DND-41 (cell line): Measurements from ENCODE around the gene HKDC1.

ENCODE experiments used
- ATAC-seq: fragments of 200-7000 bp; cut with Tn5 transposase; 3 replicates; pipeline ENCODE4 v1.9.1; 2021; ENCODE audit warnings: low read depth; ENCODE audit not compliant: insufficient read depth
- DNase-seq: peaks from one replicate; pipeline ENCODE4 v3.0.0-alpha.2; 2020
- H2AFZ ChIP-seq: 2 replicates; pipeline ENCODE4 v1.6.0; 2012; ENCODE audit warnings: low read depth, low read length
- H3K27ac ChIP-seq: 2 replicates; pipeline ENCODE4 v1.5.1; 2012; ENCODE audit warnings: low read length, inconsistent platforms
- H3K27me3 ChIP-seq: fragments of 200-600 bp; sonication (generic); 2 replicates; pipeline ENCODE4 v1.6.0; 2012; ENCODE audit warnings: low read length, mild to moderate bottlenecking, inconsistent platforms; ENCODE audit not compliant: insufficient read depth, poor library complexity
- H3K36me3 ChIP-seq: 2 replicates; pipeline ENCODE4 v1.5.1; 2012; ENCODE audit warnings: low read length, inconsistent platforms; ENCODE audit not compliant: insufficient read depth
- H3K4me1 ChIP-seq: 2 replicates; pipeline ENCODE4 v1.5.1; 2012; ENCODE audit warnings: mild to moderate bottlenecking, low read length; ENCODE audit not compliant: insufficient read depth
- H3K4me2 ChIP-seq: 2 replicates; pipeline ENCODE4 v1.6.0; 2012; ENCODE audit warnings: mild to moderate bottlenecking, moderate library complexity, low read length, inconsistent platforms; ENCODE audit not compliant: insufficient read depth
- H3K4me3 ChIP-seq, 2 experiments: fragments of 200-600 bp in 1 of 2; shearing (Covaris generic) in 1 of 2; 2 replicates each; pipeline ENCODE4 v1.5.1; 2012 to 2016; ENCODE audit warnings: inconsistent platforms in 2 of 2, low read length in 2 of 2, mild to moderate bottlenecking in 2 of 2, low read depth in 1 of 2, moderate library complexity in 1 of 2
- H3K79me2 ChIP-seq: 2 replicates; pipeline ENCODE4 v1.6.0; 2012; ENCODE audit warnings: low read length, inconsistent platforms; ENCODE audit not compliant: insufficient read depth
- H3K9ac ChIP-seq: 2 replicates; pipeline ENCODE4 v1.6.0; 2012; ENCODE audit warnings: low read depth, mild to moderate bottlenecking, inconsistent platforms, low read length, moderate library complexity
- H3K9me3 ChIP-seq: 2 replicates; pipeline ENCODE4 v1.5.1; 2012; ENCODE audit warnings: low read length, moderate library complexity, mild to moderate bottlenecking, inconsistent platforms; ENCODE audit not compliant: insufficient read depth, severe bottlenecking
- H4K20me1 ChIP-seq: 2 replicates; pipeline ENCODE4 v1.6.0; 2012; ENCODE audit warnings: low read length; ENCODE audit not compliant: insufficient read depth
- EZH2 ChIP-seq: IDR thresholded peaks from 3 replicates; pipeline ENCODE4 v1.6.1; 2012; ENCODE audit warnings: borderline replicate concordance, low read depth, mild to moderate bottlenecking, moderate library complexity, low read length, inconsistent platforms; ENCODE audit not compliant: severe bottlenecking
- TF ChIP-seq, protein P1 (sequence below): IDR thresholded peaks from 2 replicates; pipeline ENCODE4 v1.5.1; 2012; ENCODE audit warnings: borderline replicate concordance, low read length, moderate library complexity, mild to moderate bottlenecking; ENCODE audit not compliant: poor library complexity, severe bottlenecking; ENCODE audit errors: extremely low read depth

Gene HKDC1

DNA sequence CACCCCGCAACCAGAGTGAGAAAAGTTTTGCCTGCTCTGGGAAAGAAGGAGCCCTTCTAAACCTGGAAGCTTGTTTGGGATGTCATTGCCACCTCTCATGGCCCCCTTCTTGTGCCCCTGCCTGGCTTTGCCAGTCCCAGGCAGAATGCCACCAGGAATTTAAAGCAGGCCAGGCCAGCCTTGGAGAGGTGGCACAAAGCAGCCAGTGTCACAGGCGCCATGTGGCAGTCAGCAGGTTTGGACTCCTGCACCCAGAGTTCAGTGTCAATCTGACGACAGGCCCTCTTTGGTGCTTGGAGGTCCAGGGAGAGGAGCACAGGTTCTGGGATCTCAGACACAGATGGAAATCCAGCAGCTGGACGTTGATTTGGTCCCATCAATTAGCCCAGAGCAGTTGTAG lies 70.9 kb downstream of the HKDC1 start:
- no peak for DNase-seq
- ATAC-seq, result no peak
- H3K36me3 ChIP-seq, result no peaks in the 10 kb centered on the region
- H3K27ac ChIP-seq, result no peak overlapping the region
- no peaks in the 10 kb centered on the region for H3K9me3 ChIP-seq
- H3K4me2 ChIP-seq, result no peak overlapping the region
- H3K9ac ChIP-seq, result no peak overlapping the region
- H3K4me1 ChIP-seq, result no peaks in the 10 kb centered on the region
- no peak overlapping the region for H3K4me3 ChIP-seq
- no peak overlapping the region for H2AFZ ChIP-seq
- H3K27me3 ChIP-seq, result peaks cover 13% of the 10 kb centered on the region
- no peaks in the 10 kb centered on the region for H4K20me1 ChIP-seq
- no peaks in the 10 kb centered on the region for H3K79me2 ChIP-seq
- TF ChIP-seq EZH2, result no peak
- TF ChIP-seq, protein P1, sequence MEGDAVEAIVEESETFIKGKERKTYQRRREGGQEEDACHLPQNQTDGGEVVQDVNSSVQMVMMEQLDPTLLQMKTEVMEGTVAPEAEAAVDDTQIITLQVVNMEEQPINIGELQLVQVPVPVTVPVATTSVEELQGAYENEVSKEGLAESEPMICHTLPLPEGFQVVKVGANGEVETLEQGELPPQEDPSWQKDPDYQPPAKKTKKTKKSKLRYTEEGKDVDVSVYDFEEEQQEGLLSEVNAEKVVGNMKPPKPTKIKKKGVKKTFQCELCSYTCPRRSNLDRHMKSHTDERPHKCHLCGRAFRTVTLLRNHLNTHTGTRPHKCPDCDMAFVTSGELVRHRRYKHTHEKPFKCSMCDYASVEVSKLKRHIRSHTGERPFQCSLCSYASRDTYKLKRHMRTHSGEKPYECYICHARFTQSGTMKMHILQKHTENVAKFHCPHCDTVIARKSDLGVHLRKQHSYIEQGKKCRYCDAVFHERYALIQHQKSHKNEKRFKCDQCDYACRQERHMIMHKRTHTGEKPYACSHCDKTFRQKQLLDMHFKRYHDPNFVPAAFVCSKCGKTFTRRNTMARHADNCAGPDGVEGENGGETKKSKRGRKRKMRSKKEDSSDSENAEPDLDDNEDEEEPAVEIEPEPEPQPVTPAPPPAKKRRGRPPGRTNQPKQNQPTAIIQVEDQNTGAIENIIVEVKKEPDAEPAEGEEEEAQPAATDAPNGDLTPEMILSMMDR, result no peak

DNA sequence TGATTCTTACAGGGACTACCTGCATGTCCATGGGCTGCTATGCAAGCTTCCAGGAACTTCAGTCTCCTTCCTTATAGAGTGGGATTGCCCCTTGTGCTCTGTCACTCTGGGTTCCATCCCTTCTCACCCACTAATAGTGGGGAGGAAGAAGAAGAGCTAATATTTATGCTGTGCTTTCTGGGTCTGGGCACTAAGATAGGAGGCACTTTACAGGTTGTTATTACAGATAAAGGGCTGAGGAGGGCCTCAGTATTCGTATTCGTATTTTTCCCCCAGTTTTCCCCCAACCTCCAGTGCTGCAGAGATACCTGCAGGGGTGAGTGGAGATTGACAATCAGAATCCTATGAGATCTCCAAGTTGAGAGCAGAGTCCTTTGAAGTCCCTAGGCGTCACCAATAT lies 72.3 kb downstream of the HKDC1 start:
- TF ChIP-seq, protein P1, result no peak
- TF ChIP-seq EZH2, result no peak
- H3K27ac ChIP-seq, result no peak overlapping the region
- H4K20me1 ChIP-seq, result no peaks in the 10 kb centered on the region
- H3K4me1 ChIP-seq, result no peaks in the 10 kb centered on the region
- no peak overlapping the region for H2AFZ ChIP-seq
- no peak for DNase-seq
- no peak overlapping the region for H3K9ac ChIP-seq
- peaks cover 14% of the 10 kb centered on the region for H3K27me3 ChIP-seq
- no peaks in the 10 kb centered on the region for H3K9me3 ChIP-seq
- no peak for ATAC-seq
- no peaks in the 10 kb centered on the region for H3K36me3 ChIP-seq
- no peak overlapping the region for H3K4me2 ChIP-seq
- no peak overlapping the region for H3K4me3 ChIP-seq
- no peaks in the 10 kb centered on the region for H3K79me2 ChIP-seq

DNA sequence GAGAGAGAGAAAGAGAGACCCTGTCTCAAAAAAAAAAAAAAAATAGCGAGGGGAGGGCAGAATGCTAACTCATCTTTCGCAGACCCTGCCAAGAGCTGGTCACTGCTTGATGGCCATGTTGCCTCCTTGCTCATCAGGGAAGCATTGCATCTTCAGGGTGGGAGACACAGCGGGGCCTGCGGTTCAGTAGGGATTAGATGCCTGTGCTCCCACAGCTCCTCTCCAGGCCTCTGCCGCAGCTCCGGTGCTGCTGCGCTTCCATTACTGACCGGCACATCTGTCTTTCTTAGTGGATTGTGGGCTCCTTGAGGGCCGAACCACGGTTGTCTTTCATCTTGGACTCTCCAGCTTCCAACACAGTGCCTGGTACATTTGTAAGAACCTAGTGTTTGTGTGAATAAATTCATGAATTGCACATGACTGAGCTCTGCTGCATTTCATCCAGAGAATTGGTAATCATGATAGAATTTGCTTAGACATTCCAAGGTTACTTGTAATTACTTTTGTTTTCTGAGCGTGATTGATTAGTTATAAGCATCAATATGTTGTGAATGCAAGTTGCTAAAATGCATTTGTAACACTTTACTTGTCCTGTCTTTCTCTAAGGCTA lies 75.0 kb downstream of the HKDC1 start:
- DNase-seq, result no peak
- no peak overlapping the region for H2AFZ ChIP-seq

More for the DNA sequence above, 75.0 kb downstream of the HKDC1 start:
- no peaks in the 10 kb centered on the region for H4K20me1 ChIP-seq
- no peak for ATAC-seq
- no peak overlapping the region for H3K4me3 ChIP-seq
- TF ChIP-seq EZH2, result no peak
- TF ChIP-seq, protein P1, result no peak
- H3K79me2 ChIP-seq, result no peaks in the 10 kb centered on the region
- H3K9me3 ChIP-seq, result no peaks in the 10 kb centered on the region
- H3K36me3 ChIP-seq, result no peaks in the 10 kb centered on the region
- no peak overlapping the region for H3K9ac ChIP-seq
- no peak overlapping the region for H3K4me2 ChIP-seq
- H3K27ac ChIP-seq, result no peak overlapping the region
- H3K4me1 ChIP-seq, result no peaks in the 10 kb centered on the region
- peaks cover 12% of the 10 kb centered on the region for H3K27me3 ChIP-seq
